ENCODE results near the gene NCOA7.

NCOA7 gene

GRCh38 chr6:125749173-125749864, 41.4 kb upstream of the NCOA7 start, which contains the start of gene HEY2:
HEY2 (plus strand) TSS chr6:125749632; CDS start chr6:125749777, 145 bp downstream.
- TF ChIP-seq GATA3 (IDR thresholded peaks at IDR 0.05; ENCODE audit: low read depth, low read length) (no peak), GATA2 (IDR thresholded peaks at IDR 0.05; ENCODE audit: low read depth, low read length) (no peak)

GRCh38 chr6:125749865-125750691, 40.7 kb upstream of the NCOA7 start:
- no peak for TF ChIP-seq GATA3 (IDR thresholded peaks at IDR 0.05; ENCODE audit: low read depth, low read length)
- TF ChIP-seq GATA2 (IDR thresholded peaks at IDR 0.05; ENCODE audit: low read depth, low read length), result no peak

- TF ChIP-seq GATA3 (IDR thresholded peaks at IDR 0.05; ENCODE audit: low read depth, low read length), result no peak
- TF ChIP-seq GATA2 (IDR thresholded peaks at IDR 0.05; ENCODE audit: low read depth, low read length), result no peak
These were observed 39.9 kb upstream of the NCOA7 start for GRCh38 chr6:125750692-125751333.

- no peak for TF ChIP-seq GATA2 (IDR thresholded peaks at IDR 0.05; ENCODE audit: low read depth, low read length)
- no peak for TF ChIP-seq GATA3 (IDR thresholded peaks at IDR 0.05; ENCODE audit: low read depth, low read length)
These were observed 39.3 kb upstream of the NCOA7 start for GRCh38 chr6:125751334-125751916.

GRCh38 chr6:125752773-125753172, 38.0 kb upstream of the NCOA7 start:
- no peak for TF ChIP-seq GATA3 (IDR thresholded peaks at IDR 0.05; ENCODE audit: low read depth, low read length)
- TF ChIP-seq GATA2 (IDR thresholded peaks at IDR 0.05; ENCODE audit: low read depth, low read length), result no peak

GRCh38 chr6:125753218-125753936, 37.4 kb upstream of the NCOA7 start:
- TF ChIP-seq GATA2 (IDR thresholded peaks at IDR 0.05; ENCODE audit: low read depth, low read length) (no peak), GATA3 (IDR thresholded peaks at IDR 0.05; ENCODE audit: low read depth, low read length) (no peak)

GRCh38 chr6:125753937-125754259, 36.9 kb upstream of the NCOA7 start:
- TF ChIP-seq GATA3 (IDR thresholded peaks at IDR 0.05; ENCODE audit: low read depth, low read length) (no peak), GATA2 (IDR thresholded peaks at IDR 0.05; ENCODE audit: low read depth, low read length) (no peak)

GRCh38 chr6:125754566-125754965, 36.2 kb upstream of the NCOA7 start:
- TF ChIP-seq GATA3 (IDR thresholded peaks at IDR 0.05; ENCODE audit: low read depth, low read length), result no peak
- TF ChIP-seq GATA2 (IDR thresholded peaks at IDR 0.05; ENCODE audit: low read depth, low read length), result no peak

- no peak for TF ChIP-seq GATA3 (IDR thresholded peaks at IDR 0.05; ENCODE audit: low read depth, low read length)
- no peak for TF ChIP-seq GATA2 (IDR thresholded peaks at IDR 0.05; ENCODE audit: low read depth, low read length)
These were observed 31.4 kb upstream of the NCOA7 start for GRCh38 chr6:125759184-125759902.

- TF ChIP-seq GATA3 (IDR thresholded peaks at IDR 0.05; ENCODE audit: low read depth, low read length) (no peak), GATA2 (IDR thresholded peaks at IDR 0.05; ENCODE audit: low read depth, low read length) (no peak)
These were observed 30.8 kb upstream of the NCOA7 start for GRCh38 chr6:125759959-125760457.

GRCh38 chr6:125764121-125764671, 26.6 kb upstream of the NCOA7 start:
- no peak for TF ChIP-seq GATA2 (IDR thresholded peaks at IDR 0.05; ENCODE audit: low read depth, low read length)
- no peak for TF ChIP-seq GATA3 (IDR thresholded peaks at IDR 0.05; ENCODE audit: low read depth, low read length)

GRCh38 chr6:125765944-125766343, 24.8 kb upstream of the NCOA7 start:
- TF ChIP-seq GATA3 (IDR thresholded peaks at IDR 0.05; ENCODE audit: low read depth, low read length) (no peak), GATA2 (IDR thresholded peaks at IDR 0.05; ENCODE audit: low read depth, low read length) (no peak)

- TF ChIP-seq GATA2 (IDR thresholded peaks at IDR 0.05; ENCODE audit: low read depth, low read length), result no peak
- no peak for TF ChIP-seq GATA3 (IDR thresholded peaks at IDR 0.05; ENCODE audit: low read depth, low read length)
These were observed 24.1 kb upstream of the NCOA7 start for GRCh38 chr6:125766641-125767040.

Data from SH-SY5Y (cell line).